HTR-8/SVneo (cell line): ENCODE results near the gene FBXL16.
"Not testable (repeated sequence)": the region's sequence is repeated elsewhere in the genome, so short reads cannot be mapped to it uniquely, and the experiment has no call there.

Experiments used
- DNase-seq: peaks from one replicate; pipeline ENCODE4 v3.0.0; 2011; ENCODE audit warnings: low spot score, mixed read lengths; ENCODE audit not compliant: insufficient read length
- FAIRE-seq: peaks from 2 replicates; lab custom pipeline; 2011; peaks lifted over from hg19 to GRCh38; lab: Jason Lieb, UNC

The FBXL16 gene, protein sequence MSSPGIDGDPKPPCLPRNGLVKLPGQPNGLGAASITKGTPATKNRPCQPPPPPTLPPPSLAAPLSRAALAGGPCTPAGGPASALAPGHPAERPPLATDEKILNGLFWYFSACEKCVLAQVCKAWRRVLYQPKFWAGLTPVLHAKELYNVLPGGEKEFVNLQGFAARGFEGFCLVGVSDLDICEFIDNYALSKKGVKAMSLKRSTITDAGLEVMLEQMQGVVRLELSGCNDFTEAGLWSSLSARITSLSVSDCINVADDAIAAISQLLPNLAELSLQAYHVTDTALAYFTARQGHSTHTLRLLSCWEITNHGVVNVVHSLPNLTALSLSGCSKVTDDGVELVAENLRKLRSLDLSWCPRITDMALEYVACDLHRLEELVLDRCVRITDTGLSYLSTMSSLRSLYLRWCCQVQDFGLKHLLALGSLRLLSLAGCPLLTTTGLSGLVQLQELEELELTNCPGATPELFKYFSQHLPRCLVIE

DNA sequence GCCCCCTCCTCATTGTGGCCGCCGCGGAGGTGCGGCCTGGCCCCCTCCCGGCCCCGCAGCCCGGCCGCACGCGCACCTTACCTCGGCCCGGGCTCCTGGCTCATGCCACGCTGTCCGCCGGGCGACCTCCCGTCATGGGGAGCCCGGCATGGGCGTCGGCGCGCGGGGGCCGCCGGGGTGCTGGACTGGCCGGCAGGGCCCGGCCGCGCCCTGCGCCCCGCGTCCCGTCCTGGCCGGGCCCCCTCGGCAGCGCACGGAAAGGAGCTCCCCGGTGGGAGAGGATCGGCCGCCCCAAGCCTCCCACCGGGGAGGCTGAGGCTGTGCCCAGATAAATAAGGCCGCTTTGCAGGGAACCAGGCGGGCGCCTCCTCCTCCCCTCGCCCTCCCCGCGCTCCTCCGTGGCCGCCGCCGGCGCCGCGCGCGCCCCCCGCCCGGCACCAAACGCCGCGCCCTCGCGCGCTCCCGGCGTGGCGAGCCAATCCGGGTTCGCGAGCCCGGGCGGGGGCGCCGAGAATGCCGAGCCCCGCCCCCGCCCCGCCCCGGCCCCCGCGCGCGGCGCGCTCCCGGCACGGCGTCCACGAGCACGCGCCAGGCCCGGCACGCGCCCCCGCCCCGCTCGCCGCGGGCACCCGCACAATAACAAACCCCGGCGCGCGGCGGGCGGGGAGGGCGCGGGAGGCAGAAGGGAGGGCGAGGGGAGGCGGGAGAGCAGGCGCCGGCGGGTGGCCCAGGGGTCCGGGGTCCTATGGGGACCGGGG is at the start of gene FBXL16:
Gene FBXL16, minus strand, starts transcription at position 371 of the 758 bp plus-strand sequence. CDS start 8,396 bp downstream, outside the sequence.
- peak; percentile 72 for FAIRE-seq
- DNase-seq, result peak; percentile 71

DNA sequence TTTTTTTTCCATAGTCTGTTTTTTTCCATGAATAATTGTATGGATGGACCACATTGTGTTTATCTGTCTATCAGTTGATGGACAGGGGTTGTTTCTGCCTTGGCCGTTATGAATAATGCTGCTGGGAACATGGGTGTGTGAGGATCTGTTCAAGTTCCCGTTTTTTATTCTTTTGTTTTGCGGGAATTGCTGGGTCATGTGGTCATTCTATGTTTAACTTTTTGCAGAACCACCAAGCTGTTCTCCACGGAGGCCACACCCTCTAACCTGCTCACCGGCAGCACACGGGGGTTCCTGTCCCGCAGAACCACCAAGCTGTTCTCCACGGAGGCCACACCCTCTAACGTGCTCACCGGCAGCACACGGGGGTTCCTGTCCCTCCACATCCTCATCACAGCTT is 49.1 kb upstream of the FBXL16 start:
- FAIRE-seq (no peak), DNase-seq (no peak)

DNA sequence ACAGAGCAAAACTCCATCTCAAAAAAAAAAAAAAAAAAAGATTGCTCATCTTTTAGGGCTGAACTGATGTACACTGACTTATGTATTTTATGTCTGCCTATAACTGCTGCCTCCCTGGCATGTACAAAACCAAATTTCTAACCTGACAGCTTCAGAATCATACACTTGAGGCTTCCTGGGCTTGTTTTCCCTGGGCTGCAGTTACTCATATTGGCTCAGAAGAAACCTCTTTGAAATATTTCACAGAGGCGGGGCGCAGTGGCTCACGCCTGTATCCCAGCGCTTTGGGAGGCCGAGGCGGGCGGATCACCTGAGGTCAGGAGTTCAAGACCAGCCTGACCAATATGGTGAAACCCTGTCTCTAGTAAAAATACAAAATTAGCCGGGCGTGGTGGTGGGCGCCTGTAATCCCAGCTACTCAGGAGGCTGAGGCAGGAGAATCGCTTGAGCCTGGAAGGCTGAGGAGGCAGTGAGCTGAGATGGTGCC is 48.6 kb upstream of the FBXL16 start:
- not testable (repeated sequence) for DNase-seq, FAIRE-seq

DNA sequence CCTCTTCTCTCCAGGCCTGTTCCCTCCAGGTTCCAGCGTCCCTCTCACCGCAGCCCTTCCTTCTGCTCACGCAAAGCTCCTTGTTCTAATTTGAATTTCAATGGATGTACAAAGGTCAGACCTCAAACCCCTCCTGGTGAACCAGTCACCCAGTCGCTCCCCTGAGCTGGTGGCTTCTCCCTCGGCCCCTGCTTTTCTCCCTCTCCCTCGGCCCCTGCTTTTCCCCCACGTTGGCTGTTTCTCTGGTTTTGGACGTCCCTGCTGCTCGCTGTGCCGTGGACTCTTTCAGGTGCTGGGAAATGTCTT is 46.4 kb upstream of the FBXL16 start:
- FAIRE-seq (no peak), DNase-seq (no peak)

GRCh38 chr16:751152-752006 is 45.8 kb upstream of the FBXL16 start:
- FAIRE-seq (no peak), DNase-seq (no peak)

DNA sequence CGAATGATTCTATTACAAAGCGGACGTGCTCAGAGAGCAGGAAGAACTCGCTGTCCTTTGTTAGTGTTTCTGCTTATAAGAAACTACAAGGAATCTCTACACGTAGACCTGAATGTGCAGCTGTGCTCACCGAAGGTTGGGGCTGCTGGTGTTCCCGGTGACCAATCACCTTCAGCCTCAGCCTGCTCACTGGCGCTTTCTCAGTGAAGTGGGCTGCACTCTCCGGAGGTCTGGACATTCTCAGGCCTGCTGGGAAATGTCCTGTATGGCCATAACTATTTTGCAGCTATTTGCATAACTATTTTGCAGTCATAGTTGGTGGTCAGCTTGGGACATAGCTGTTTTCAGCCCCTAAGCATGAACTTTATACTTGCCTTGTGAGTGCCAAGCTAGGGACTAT is 44.9 kb upstream of the FBXL16 start:
- FAIRE-seq (no peak), DNase-seq (no peak)

DNA sequence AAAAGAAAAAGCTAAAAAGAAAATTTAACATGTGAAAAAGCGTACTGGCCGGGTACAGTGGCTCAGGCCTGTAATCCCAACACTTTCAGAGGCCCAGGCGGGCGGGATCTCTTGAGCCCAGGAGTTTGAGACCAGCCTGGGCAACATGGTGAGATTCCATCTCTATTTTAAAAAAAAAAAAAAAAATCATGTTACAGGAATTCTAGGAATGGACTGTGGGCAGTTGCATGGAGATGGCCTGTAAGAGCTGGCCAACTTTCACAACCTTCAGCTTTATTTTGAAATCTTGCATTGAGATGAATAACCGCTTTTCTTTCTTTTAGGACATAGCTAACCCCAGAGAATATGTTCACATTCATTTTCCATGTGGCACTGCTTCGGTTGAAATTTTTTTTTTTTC is 43.4 kb upstream of the FBXL16 start:
- no peak for DNase-seq
- FAIRE-seq, result no peak

DNA sequence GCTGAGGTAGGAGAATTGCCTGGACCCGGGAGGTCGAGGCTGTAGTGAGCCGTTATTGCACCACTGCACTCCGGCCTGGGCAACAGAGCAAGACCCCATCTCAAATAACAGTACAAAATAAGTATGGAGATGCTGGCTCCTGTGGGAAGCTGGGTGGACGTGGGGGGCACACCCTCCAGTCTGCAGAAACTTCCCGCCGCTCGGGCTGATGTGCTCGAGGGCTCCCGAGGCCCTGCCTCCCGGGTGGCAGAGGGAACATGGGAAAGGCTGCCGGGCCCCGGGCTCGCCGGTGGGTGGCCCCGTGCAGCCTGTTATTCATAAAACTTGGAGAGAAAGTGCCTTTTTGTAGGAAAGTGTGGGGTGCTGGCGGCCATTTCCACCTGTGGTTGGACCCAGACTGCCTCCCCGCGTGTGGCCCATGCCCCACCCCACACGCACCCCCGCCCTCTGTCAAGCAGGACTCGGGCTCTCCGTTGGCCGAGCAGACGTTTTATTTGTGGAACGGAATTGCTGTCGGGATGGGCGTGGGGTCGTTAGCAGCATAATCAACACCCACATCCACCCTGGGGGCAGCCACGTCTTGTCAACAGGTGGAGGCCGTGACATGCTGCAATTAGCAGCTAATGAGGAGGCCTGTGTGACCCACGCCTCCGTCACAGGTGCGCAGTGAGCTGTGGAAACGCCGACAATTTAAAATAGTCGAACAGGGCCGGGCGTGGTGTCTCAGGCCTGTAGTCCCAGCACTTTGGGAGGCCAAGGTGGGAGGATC is 42.6 kb upstream of the FBXL16 start:
- no peak for DNase-seq
- FAIRE-seq, result no peak

DNA sequence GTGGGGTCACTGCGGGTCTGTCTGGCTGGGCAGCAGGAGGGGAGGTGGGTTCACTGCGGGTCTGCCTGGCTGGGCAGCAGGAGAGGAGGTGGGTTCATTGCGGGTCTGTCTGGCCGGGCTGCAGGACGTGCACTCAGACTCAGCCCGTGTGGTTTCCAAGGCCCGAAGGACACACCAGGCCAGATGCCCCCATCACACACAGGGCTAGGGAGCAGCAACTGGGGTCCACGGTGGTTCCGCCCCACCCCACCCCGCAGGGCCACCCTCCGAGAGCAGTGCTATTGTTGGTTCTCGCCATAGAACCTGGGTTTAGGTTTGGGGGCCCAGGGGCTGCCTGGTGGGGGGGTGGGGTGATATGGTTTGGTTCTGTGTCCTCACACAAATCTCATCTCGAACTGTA is 41.0 kb upstream of the FBXL16 start:
- no peak for FAIRE-seq

GRCh38 chr16:745739-746138 is 40.1 kb upstream of the FBXL16 start:
- no peak for FAIRE-seq
- no peak for DNase-seq

More for the DNA sequence above, 41.0 kb upstream of the FBXL16 start:
- DNase-seq, result no peak

- FAIRE-seq (no peak), DNase-seq (no peak)
These were observed 38.3 kb upstream of the FBXL16 start for GRCh38 chr16:743794-744500.

DNA sequence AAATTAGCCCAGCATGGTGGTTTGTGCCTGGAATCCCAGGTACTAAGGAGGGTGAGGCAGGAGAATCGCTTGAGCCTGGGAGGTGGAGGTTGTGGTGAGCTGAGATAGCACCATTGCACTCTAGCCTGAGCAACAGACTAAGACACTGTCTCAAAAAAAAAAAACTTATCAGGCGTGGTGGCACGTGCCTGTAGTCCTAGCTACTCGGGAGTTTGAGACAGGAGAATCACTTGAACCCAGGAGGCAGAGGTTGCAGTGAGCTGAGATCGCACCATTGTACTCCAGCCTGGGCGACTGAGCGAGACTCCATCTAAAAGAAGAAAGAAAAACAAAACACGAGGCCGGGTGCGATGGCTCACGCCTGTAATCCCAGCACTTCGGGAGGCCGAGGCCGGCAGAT is 37.3 kb upstream of the FBXL16 start:
- not testable (repeated sequence) for FAIRE-seq, DNase-seq

GRCh38 chr16:741986-742629 is 36.5 kb upstream of the FBXL16 start:
- DNase-seq, result no peak
- no peak for FAIRE-seq

DNA sequence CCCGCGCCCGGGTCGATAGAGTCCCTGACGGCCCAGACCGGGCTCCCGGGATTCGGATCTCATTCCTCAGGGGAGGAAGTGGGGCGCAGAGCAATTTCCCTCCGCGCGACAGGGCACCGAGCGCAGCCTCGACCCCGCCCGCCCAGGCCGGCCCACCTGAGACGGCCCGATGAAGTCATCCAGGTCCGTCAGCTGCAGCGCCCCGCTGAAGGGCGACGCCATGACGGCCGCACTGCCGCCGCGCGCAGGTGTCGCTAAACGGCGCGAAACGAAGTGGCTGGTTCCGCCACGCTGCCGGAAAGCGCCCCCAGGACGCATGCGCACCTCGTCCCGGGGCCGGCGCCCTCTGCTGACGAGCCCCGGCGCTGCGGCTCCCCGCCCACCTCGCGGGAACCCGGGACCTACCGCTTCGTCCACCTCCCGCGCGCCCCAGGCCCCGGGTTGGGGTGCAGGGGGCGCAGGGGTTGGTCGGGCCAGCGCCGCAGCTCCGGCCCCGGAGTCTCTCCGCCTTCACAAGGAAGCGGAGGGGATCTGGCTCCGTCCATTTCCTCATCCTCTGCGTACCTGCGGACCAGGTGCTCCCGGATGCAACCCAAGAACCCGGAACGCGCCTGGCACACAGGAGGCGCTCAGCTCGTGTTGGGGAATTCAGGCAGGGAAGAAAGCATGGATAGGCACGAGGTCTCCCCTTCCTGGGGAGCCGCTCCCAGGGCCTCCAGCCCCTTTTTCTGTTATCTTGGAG is 35.3 kb upstream of the FBXL16 start, which contains the start of gene CIAO3:
Gene CIAO3, minus strand, starts transcription at position 234 of the 742 bp plus-strand sequence. Its CDS starts 12 bp downstream, at position 222.
- FAIRE-seq, result peak; percentile 97
- DNase-seq, result peak; percentile 91

DNA sequence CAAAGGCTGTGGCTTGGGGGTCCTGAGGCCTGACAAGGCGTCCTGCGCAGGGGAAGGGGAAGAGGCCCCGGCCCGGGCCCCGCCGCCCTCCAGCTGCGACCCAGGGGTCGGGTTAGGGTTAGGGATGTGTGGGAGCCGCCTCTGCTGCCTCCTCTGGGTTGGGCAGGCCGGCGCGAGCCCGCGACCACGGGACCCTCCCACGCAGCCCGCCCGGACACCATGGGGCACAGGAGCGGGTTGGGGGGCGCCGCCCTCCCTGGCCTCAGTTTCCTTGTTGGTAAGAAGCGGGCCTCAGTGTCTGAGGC is 34.8 kb upstream of the FBXL16 start:
- DNase-seq (no peak), FAIRE-seq (no peak)

DNA sequence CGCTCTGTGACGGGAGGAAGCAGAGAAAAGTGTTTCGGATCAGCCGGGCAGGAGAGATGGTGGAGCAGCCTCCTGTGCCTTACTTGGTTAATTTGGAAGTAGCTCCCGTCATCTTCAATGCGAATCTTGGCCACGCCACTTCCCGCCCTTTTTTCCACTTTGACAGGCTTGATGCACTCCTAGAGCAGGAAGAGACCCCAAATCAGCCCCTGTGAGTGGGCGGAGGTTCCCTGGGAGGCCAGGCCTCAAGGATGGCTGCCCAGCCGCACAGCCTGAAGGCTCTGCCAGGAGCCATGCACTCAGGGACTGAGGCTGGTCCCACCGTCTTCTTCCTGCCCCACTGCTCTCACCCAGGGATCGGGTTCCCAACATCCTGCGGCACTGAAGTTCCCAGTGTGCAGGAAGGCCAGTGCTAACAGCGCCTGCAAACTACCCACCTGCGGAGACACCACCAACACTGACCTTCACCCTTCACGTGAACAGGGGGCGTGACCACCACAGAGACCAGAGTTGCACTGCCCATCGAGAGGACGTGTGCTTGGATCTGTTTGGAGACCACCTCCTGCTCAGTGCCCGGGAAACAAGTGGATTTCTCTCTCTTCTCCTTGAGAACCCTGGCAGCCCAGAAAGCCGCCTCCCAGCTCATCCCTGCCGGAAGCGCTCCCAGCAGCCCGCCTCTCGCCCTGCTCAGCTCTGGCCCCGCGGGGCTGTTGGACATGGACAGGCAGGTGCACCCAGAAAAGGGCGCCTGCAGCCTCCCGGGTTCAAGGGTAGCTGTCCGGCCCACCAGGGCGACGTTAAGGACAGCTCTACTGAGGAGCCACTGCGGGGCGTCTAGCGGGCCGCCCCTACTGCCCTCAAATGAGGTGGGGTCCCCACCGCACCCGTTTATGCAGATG is 34.2 kb upstream of the FBXL16 start:
- FAIRE-seq (no peak), DNase-seq (no peak)

DNA sequence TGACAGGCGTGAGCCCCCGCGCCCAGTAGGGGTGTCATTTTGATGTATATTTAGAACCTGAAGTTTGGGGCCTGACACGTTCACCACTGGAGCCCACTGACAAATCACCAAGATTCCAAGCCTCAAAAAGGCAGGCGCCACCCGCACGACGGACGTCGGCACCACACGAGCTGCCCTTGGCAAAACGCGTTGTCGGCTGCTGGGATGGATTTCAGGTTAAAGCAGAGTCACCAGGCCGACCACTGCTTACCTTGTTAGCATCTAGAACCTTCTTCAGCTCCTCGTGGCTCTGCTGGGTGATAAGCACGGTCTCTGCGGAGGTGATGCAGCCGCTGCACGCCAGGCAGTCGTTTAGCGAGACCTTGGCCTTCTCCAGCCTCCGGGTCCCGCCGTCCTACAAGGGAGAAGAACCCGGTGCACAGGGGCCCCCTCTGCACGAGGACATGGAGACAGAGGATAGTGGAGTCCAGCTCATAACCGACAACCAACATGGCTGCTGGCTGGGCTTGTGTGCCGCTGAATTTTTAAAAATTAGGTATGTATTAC is 31.4 kb upstream of the FBXL16 start:
- FAIRE-seq, result no peak
- DNase-seq, result no peak
